T47D (cell line): ENCODE results near the gene LGR4.

ENCODE experiments used
- DNase-seq, 2 experiments: peaks; one replicate each; pipeline versions ENCODE4 v3.0.0 to v3.0.0-alpha.2; 2011 to 2012; ENCODE audit warnings: low read depth in 1 of 2, low spot score in 1 of 2
- JUND ChIP-seq: IDR thresholded peaks from 2 replicates; pipeline ENCODE4 v1.6.1; 2012; ENCODE audit warnings: low read depth
- in situ Hi-C: cut with HindIII; loops from 2 replicates; pipeline ENCODE4 v1.10.0; 2016; ENCODE audit warnings: low sequenced_read_pairs, low pct_unique_long_range_greater_than_20kb

LGR4 gene

GRCh38 chr11:27427183-27427980 lies 45.2 kb downstream of the LGR4 start:
- no peak for DNase-seq
- no peak for TF ChIP-seq JUND
- in situ Hi-C loops, result no loop called here

- in situ Hi-C loops, result no loop called here
- no peak for TF ChIP-seq JUND
- DNase-seq, result no peak
Measured at GRCh38 chr11:27425814-27426213, 46.8 kb downstream of the LGR4 start.

- in situ Hi-C loops, result no loop called here
- DNase-seq, result no peak
Measured at GRCh38 chr11:27423125-27423524, 49.5 kb downstream of the LGR4 start.

GRCh38 chr11:27421819-27422494 lies 50.6 kb downstream of the LGR4 start:
- no peak for DNase-seq
- in situ Hi-C loops, result no loop called here
- TF ChIP-seq JUND, result no peak

More at GRCh38 chr11:27423125-27423524, 49.5 kb downstream of the LGR4 start:
- no peak for TF ChIP-seq JUND

- no peak for TF ChIP-seq JUND
- in situ Hi-C loops, result no loop called here
- no peak for DNase-seq
Measured at GRCh38 chr11:27420722-27421572, 51.6 kb downstream of the LGR4 start.

GRCh38 chr11:27420217-27420616 lies 52.4 kb downstream of the LGR4 start:
- in situ Hi-C loops, result no loop called here
- no peak for DNase-seq
- no peak for TF ChIP-seq JUND

- no peak for TF ChIP-seq JUND
- no peak for DNase-seq
- in situ Hi-C loops, result no loop called here
Measured at GRCh38 chr11:27418356-27418755, 54.2 kb downstream of the LGR4 start.

- in situ Hi-C loops, result no loop called here
- DNase-seq, result peak in 1 of 2 experiments; percentile 45
- no peak for TF ChIP-seq JUND
Measured at GRCh38 chr11:27416568-27417176, 55.9 kb downstream of the LGR4 start.

- in situ Hi-C loops, result no loop called here
- no peak for DNase-seq
- no peak for TF ChIP-seq JUND
Measured at GRCh38 chr11:27414644-27415043, 57.9 kb downstream of the LGR4 start.

- in situ Hi-C loops, result no loop called here
Measured at GRCh38 chr11:27413218-27413617, 59.4 kb downstream of the LGR4 start.

GRCh38 chr11:27412192-27412691 lies 60.3 kb downstream of the LGR4 start:
- in situ Hi-C loops, result no loop called here
- DNase-seq, result no peak
- no peak for TF ChIP-seq JUND

More at GRCh38 chr11:27413218-27413617, 59.4 kb downstream of the LGR4 start:
- TF ChIP-seq JUND, result no peak
- DNase-seq, result no peak

GRCh38 chr11:27411328-27411727 lies 61.3 kb downstream of the LGR4 start:
- in situ Hi-C loops, result no loop called here
- no peak for TF ChIP-seq JUND
- no peak for DNase-seq
